Activated CD4-positive, alpha-beta T cell treated with anti-CD3 and anti-CD28 coated beads, Interleukin-2, amount 50 U/mL, for 48 hours (primary cell): ENCODE data around the gene HOXD8.

Source experiments
- DNase-seq, 2 experiments: peaks; one replicate each; pipeline ENCODE4 v3.0.0-alpha.2; 2020

Gene HOXD8

GRCh38 chr2:176103742-176104315 lies 25.7 kb upstream of the HOXD8 start:
- DNase-seq: no peak

GRCh38 chr2:176104316-176105077 lies 25.0 kb upstream of the HOXD8 start:
- DNase-seq: no peak

GRCh38 chr2:176105078-176105729 lies 24.3 kb upstream of the HOXD8 start:
- no peak for DNase-seq

GRCh38 chr2:176105730-176106580 lies 23.6 kb upstream of the HOXD8 start:
- DNase-seq: no peak

GRCh38 chr2:176106581-176107539 lies 22.6 kb upstream of the HOXD8 start, which contains the start of gene HOXD11:
Gene HOXD11, plus strand, starts transcription at chr2:176107280. Its CDS starts 76 bp downstream, at chr2:176107356.
- no peak for DNase-seq

GRCh38 chr2:176107731-176108181 lies 21.7 kb upstream of the HOXD8 start:
- DNase-seq: no peak

GRCh38 chr2:176109192-176109901 lies 20.2 kb upstream of the HOXD8 start:
- no peak for DNase-seq

- DNase-seq: no peak
Measured at GRCh38 chr2:176109946-176110345, 19.6 kb upstream of the HOXD8 start.

- no peak for DNase-seq
Measured at GRCh38 chr2:176110415-176111308, 18.8 kb upstream of the HOXD8 start.

- DNase-seq: no peak
Measured at GRCh38 chr2:176111309-176111663, 18.2 kb upstream of the HOXD8 start.

- DNase-seq: no peak
Measured at GRCh38 chr2:176111846-176112374, 17.6 kb upstream of the HOXD8 start.

- DNase-seq: no peak
Measured at GRCh38 chr2:176112375-176113302, 16.9 kb upstream of the HOXD8 start.

GRCh38 chr2:176114120-176114929 lies 15.2 kb upstream of the HOXD8 start:
- no peak for DNase-seq

- no peak for DNase-seq
Measured at GRCh38 chr2:176114930-176115625, 14.4 kb upstream of the HOXD8 start.

- no peak for DNase-seq
Measured at GRCh38 chr2:176115883-176116813, 13.4 kb upstream of the HOXD8 start, which contains the start of gene HOXD10. Gene HOXD10, plus strand, starts transcription at chr2:176116778. Its CDS starts 56 bp downstream, at chr2:176116834.
